ENCODE results near the gene LGALS4.

DNA sequence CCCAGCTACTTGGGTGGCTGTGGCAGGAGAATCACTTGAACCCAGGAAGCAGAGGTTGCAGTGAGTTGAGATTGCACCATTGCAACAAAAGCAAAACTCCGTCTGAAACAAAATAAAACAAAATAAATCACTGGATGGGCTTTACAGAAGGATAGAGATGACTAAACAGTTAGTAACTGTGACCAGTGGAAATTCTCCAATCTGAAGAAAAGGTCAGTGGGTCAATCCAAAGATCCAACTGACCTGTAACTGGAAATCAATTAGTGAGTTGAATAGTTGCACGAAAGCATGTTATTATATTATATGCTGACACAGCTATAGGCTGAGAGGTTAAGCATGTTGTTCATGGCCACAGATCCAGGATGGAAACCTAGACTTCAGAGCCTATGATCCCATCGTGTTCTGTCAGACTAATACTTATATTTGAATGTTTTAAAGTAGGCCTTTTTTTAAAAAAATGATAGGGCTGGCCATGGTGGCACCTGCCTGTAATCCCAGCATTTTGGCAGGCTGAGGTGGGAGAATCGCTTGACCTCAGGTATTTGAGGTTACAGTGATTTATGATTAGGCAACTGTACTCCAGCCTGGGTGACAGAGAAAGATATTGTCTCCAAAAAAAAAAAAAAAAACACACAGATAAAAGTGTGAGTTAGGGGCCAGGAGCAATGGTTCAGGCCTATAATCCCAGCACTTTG, 17.4 kb upstream of the LGALS4 start:
- TF ChIP-seq, protein P1, sequence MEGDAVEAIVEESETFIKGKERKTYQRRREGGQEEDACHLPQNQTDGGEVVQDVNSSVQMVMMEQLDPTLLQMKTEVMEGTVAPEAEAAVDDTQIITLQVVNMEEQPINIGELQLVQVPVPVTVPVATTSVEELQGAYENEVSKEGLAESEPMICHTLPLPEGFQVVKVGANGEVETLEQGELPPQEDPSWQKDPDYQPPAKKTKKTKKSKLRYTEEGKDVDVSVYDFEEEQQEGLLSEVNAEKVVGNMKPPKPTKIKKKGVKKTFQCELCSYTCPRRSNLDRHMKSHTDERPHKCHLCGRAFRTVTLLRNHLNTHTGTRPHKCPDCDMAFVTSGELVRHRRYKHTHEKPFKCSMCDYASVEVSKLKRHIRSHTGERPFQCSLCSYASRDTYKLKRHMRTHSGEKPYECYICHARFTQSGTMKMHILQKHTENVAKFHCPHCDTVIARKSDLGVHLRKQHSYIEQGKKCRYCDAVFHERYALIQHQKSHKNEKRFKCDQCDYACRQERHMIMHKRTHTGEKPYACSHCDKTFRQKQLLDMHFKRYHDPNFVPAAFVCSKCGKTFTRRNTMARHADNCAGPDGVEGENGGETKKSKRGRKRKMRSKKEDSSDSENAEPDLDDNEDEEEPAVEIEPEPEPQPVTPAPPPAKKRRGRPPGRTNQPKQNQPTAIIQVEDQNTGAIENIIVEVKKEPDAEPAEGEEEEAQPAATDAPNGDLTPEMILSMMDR (IDR thresholded peaks at IDR 0.05), result no peak
- TF ChIP-seq POLR2A (IDR thresholded peaks at IDR 0.05) (no peak), EP300 (IDR thresholded peaks at IDR 0.05) (no peak)

All from ovary (tissue), 3 donors.